HEK293T (cell line): ENCODE results near the gene KDELR3.

Experiments used
- ARNT ChIP-seq: fragments of 450-650 bp; IDR thresholded peaks from 2 replicates; pipeline ENCODE4 v1.6.1; 2017; ENCODE audit warnings: mild to moderate bottlenecking
- BHLHE40 ChIP-seq: fragments of 450-650 bp; IDR thresholded peaks from 2 replicates; pipeline ENCODE4 v1.6.1; 2016; ENCODE audit warnings: mild to moderate bottlenecking, moderate library complexity, borderline replicate concordance
- ELF4 ChIP-seq: fragments of 450-650 bp; IDR thresholded peaks from 2 replicates; pipeline ENCODE4 v1.6.1; 2017; ENCODE audit warnings: antibody characterized with exemption
- FOXA1 ChIP-seq: fragments of 450-650 bp; IDR thresholded peaks from 2 replicates; pipeline ENCODE4 v1.6.1; 2016; ENCODE audit warnings: mild to moderate bottlenecking
- FOXK2 ChIP-seq: fragments of 450-650 bp; IDR thresholded peaks from 2 replicates; pipeline ENCODE4 v1.6.1; 2016; ENCODE audit warnings: mild to moderate bottlenecking
- FOXM1 ChIP-seq: fragments of 450-650 bp; IDR thresholded peaks from 2 replicates; pipeline ENCODE4 v1.6.1; 2017; ENCODE audit warnings: mild to moderate bottlenecking, borderline replicate concordance
- HDGF ChIP-seq: fragments of 450-650 bp; IDR thresholded peaks from 2 replicates; pipeline ENCODE4 v1.6.1; 2017; ENCODE audit warnings: antibody characterized with exemption, borderline replicate concordance
- L3MBTL2 ChIP-seq: fragments of 450-650 bp; conservative IDR thresholded peaks from 2 replicates; pipeline ENCODE4 v1.6.1; 2016; ENCODE audit warnings: mild to moderate bottlenecking
- LEF1 ChIP-seq: fragments of 450-650 bp; IDR thresholded peaks from 2 replicates; pipeline ENCODE4 v1.6.1; 2017; ENCODE audit warnings: mild to moderate bottlenecking, borderline replicate concordance
- NFRKB ChIP-seq: fragments of 450-650 bp; IDR thresholded peaks from 2 replicates; pipeline ENCODE4 v1.6.1; 2016; ENCODE audit warnings: mild to moderate bottlenecking, moderate library complexity
- PKNOX1 ChIP-seq: fragments of 450-650 bp; IDR thresholded peaks from 2 replicates; pipeline ENCODE4 v1.6.1; 2016
- SP1 ChIP-seq: fragments of 450-650 bp; IDR thresholded peaks from 2 replicates; pipeline ENCODE4 v1.6.1; 2017
- SUZ12 ChIP-seq: fragments of 450-650 bp; IDR thresholded peaks from 2 replicates; pipeline ENCODE4 v1.6.1; 2016; ENCODE audit warnings: mild to moderate bottlenecking
- ZNF384 ChIP-seq: fragments of 450-650 bp; IDR thresholded peaks from 2 replicates; pipeline ENCODE4 v1.6.1; 2016

- TF ChIP-seq ELF4, result no peak
- TF ChIP-seq HDGF, result no peak
- no peak for TF ChIP-seq FOXM1
- no peak for TF ChIP-seq ZNF384
- no peak for TF ChIP-seq PKNOX1
- TF ChIP-seq L3MBTL2, result no peak
- no peak for TF ChIP-seq NFRKB
- no peak for TF ChIP-seq BHLHE40
- no peak for TF ChIP-seq SP1
- no peak for TF ChIP-seq ARNT
- TF ChIP-seq LEF1, result no peak
- TF ChIP-seq FOXA1, result no peak
- TF ChIP-seq SUZ12, result no peak
- TF ChIP-seq FOXK2, result no peak
Observed at GRCh38 chr22:38471237-38471636, 3.3 kb downstream of the KDELR3 start.
